Neural progenitor cell (in vitro differentiated cells): ENCODE results near the gene ANTXR1. TPM values are rescaled to one million over a fixed set of nuclear protein-coding genes. Genes with fewer than 3 reads are reported as not detected.

Experiments
- DNase-seq: peaks from one replicate; pipeline ENCODE4 v3.0.0-alpha.2; 2016; ENCODE audit warnings: low spot score
- H2AFZ ChIP-seq: fragments of 200-600 bp; sonication (generic); replicated peaks from 2 replicates; pipeline ENCODE4 v1.6.1; 2016; ENCODE audit warnings: antibody characterized with exemption
- H3F3A ChIP-seq: fragments of 200-600 bp; sonication (generic); 2 replicates; pipeline ENCODE4 v1.6.1; 2016; ENCODE audit warnings: antibody characterized with exemption, low read depth
- H3K27ac ChIP-seq: fragments of 200-600 bp; sonication (generic); 2 replicates; pipeline ENCODE4 v1.5.1; 2016; ENCODE audit warnings: mild to moderate bottlenecking
- H3K27me3 ChIP-seq: fragments of 200-600 bp; sonication (generic); 2 replicates; pipeline ENCODE4 v1.6.1; 2016; ENCODE audit warnings: mild to moderate bottlenecking, moderate library complexity
- H3K36me3 ChIP-seq: fragments of 200-600 bp; sonication (generic); 2 replicates; pipeline ENCODE4 v1.5.1; 2016
- H3K4me1 ChIP-seq: fragments of 200-600 bp; sonication (generic); 2 replicates; pipeline ENCODE4 v1.6.1; 2016; ENCODE audit warnings: mixed run types
- H3K4me2 ChIP-seq: fragments of 200-600 bp; sonication (generic); 2 replicates; pipeline ENCODE4 v1.6.1; 2016
- H3K4me3 ChIP-seq: fragments of 200-600 bp; sonication (generic); 2 replicates; pipeline ENCODE4 v1.5.1; 2016
- H3K79me2 ChIP-seq: fragments of 200-600 bp; sonication (generic); 2 replicates; pipeline ENCODE4 v1.6.1; 2016; ENCODE audit warnings: low read depth
- H3K9ac ChIP-seq: fragments of 200-600 bp; sonication (generic); 2 replicates; pipeline ENCODE4 v1.6.1; 2016
- H3K9me3 ChIP-seq: fragments of 200-600 bp; sonication (generic); 2 replicates; pipeline ENCODE4 v1.5.1; 2016; ENCODE audit warnings: low read depth
- H4K20me1 ChIP-seq: fragments of 200-600 bp; sonication (generic); 2 replicates; pipeline ENCODE4 v1.6.1; 2016; ENCODE audit warnings: low read depth
- H3K27ac Mint-ChIP-seq: 3 replicates; pipeline ENCODE4 v1.8.0; 2021; ENCODE audit warnings: mixed read lengths
- H3K27me3 Mint-ChIP-seq: 2 replicates; pipeline ENCODE4 v1.8.0; 2022; ENCODE audit warnings: low read depth, mild to moderate bottlenecking, inconsistent platforms, moderate library complexity, mixed read lengths; ENCODE audit not compliant: insufficient read depth
- H3K36me3 Mint-ChIP-seq: 3 replicates; pipeline ENCODE4 v1.8.0; 2021; ENCODE audit warnings: mixed read lengths
- H3K4me1 Mint-ChIP-seq: 3 replicates; pipeline ENCODE4 v1.8.0; 2021; ENCODE audit warnings: mixed read lengths
- H3K4me3 Mint-ChIP-seq: 3 replicates; pipeline ENCODE4 v1.8.0; 2021; ENCODE audit warnings: mild to moderate bottlenecking, moderate library complexity, mixed read lengths
- H3K9me3 Mint-ChIP-seq: 3 replicates; pipeline ENCODE4 v1.8.0; 2020; ENCODE audit warnings: mixed read lengths
- CTCF ChIP-seq: fragments of 200-600 bp; sonication (generic); IDR thresholded peaks from 2 replicates; pipeline ENCODE4 v1.5.1; 2017; ENCODE audit warnings: antibody characterized with exemption, mild to moderate bottlenecking
- EZH2 ChIP-seq: fragments of 200-600 bp; sonication (generic); IDR thresholded peaks from 2 replicates; pipeline ENCODE4 v1.6.1; 2017; ENCODE audit warnings: antibody characterized with exemption, mild to moderate bottlenecking, moderate library complexity
- EZH2phosphoT487 ChIP-seq: fragments of 200-600 bp; sonication (generic); IDR thresholded peaks from 2 replicates; pipeline ENCODE4 v1.6.1; 2017; ENCODE audit warnings: antibody characterized with exemption
- total RNA-seq: library from RNA; depleted of rRNA; stranded (reverse); fragments of >200 nt; gene quantifications from 2 replicates; pipeline ENCODE4 v1.2.3, GENCODE V29; 2015; ENCODE audit warnings: low replicate concordance

The ANTXR1 gene
- total RNA-seq, 1 donor from 2014 or later: 6.7 TPM

GRCh38 chr2:69138247-69138772 is 125.3 kb downstream of the ANTXR1 start:
- H3K4me3 Mint-ChIP-seq: no peak overlapping the region
- peaks cover 15% of the 10 kb centered on the region for H3K36me3 Mint-ChIP-seq
- H3K9ac ChIP-seq: no peak overlapping the region

GRCh38 chr2:69138793-69139459 is 125.9 kb downstream of the ANTXR1 start:
- Histone ChIP-seq H3K27me3 (no peaks in the 10 kb centered on the region), H3K9ac (no peak overlapping the region), H3K4me1 (peaks cover 5% of the 10 kb centered on the region), H3K9me3 (no peaks in the 10 kb centered on the region), H3K4me3 (no peak overlapping the region), H3K4me2 (no peak overlapping the region), H3F3A (no peaks in the 10 kb centered on the region), H3K36me3 (no peaks in the 10 kb centered on the region), H3K27ac (no peak overlapping the region), H3K79me2 (no peaks in the 10 kb centered on the region), H4K20me1 (no peaks in the 10 kb centered on the region), H2AFZ (no peak overlapping the region)
- TF ChIP-seq EZH2 (no peak), CTCF (no peak), EZH2phosphoT487 (no peak)
- Mint-ChIP-seq H3K9me3 (no peaks in the 10 kb centered on the region), H3K4me1 (no peaks in the 10 kb centered on the region), H3K36me3 (peaks cover 11% of the 10 kb centered on the region), H3K27ac (no peak overlapping the region), H3K27me3 (no peaks in the 10 kb centered on the region), H3K4me3 (no peak overlapping the region)
- no peak for DNase-seq

More at GRCh38 chr2:69138247-69138772, 125.3 kb downstream of the ANTXR1 start:
- H3K9me3 ChIP-seq: no peaks in the 10 kb centered on the region
- no peaks in the 10 kb centered on the region for H3F3A ChIP-seq
- no peaks in the 10 kb centered on the region for H3K36me3 ChIP-seq
- no peak overlapping the region for H2AFZ ChIP-seq
- DNase-seq: no peak
- Mint-ChIP-seq H3K27me3 (no peaks in the 10 kb centered on the region), H3K4me1 (no peaks in the 10 kb centered on the region), H3K9me3 (no peaks in the 10 kb centered on the region), H3K27ac (no peak overlapping the region)
- H3K27ac ChIP-seq: no peak overlapping the region
- H3K4me1 ChIP-seq: peaks cover 5% of the 10 kb centered on the region
- TF ChIP-seq CTCF (no peak), EZH2phosphoT487 (no peak), EZH2 (no peak)
- no peak overlapping the region for H3K4me3 ChIP-seq
- no peaks in the 10 kb centered on the region for H3K79me2 ChIP-seq
- H3K27me3 ChIP-seq: no peaks in the 10 kb centered on the region
- H3K4me2 ChIP-seq: no peak overlapping the region
- H4K20me1 ChIP-seq: no peaks in the 10 kb centered on the region

GRCh38 chr2:69139778-69140670 is 127.0 kb downstream of the ANTXR1 start:
- H3K4me3 Mint-ChIP-seq: no peak overlapping the region
- no peak overlapping the region for H3K4me3 ChIP-seq
- no peak for DNase-seq
- H3K27me3 ChIP-seq: no peaks in the 10 kb centered on the region
- H3K79me2 ChIP-seq: no peaks in the 10 kb centered on the region
- H3K4me1 Mint-ChIP-seq: no peaks in the 10 kb centered on the region
- no peaks in the 10 kb centered on the region for H3F3A ChIP-seq
- no peaks in the 10 kb centered on the region for H3K36me3 ChIP-seq
- TF ChIP-seq EZH2phosphoT487 (no peak), EZH2 (no peak), CTCF (no peak)
- no peak overlapping the region for H3K27ac ChIP-seq
- H2AFZ ChIP-seq: no peak overlapping the region
- no peaks in the 10 kb centered on the region for H3K9me3 Mint-ChIP-seq
- no peak overlapping the region for H3K4me2 ChIP-seq
- H4K20me1 ChIP-seq: no peaks in the 10 kb centered on the region
- H3K36me3 Mint-ChIP-seq: peaks cover 14% of the 10 kb centered on the region
- H3K27ac Mint-ChIP-seq: no peak overlapping the region
- no peaks in the 10 kb centered on the region for H3K4me1 ChIP-seq
- no peak overlapping the region for H3K9ac ChIP-seq
- H3K9me3 ChIP-seq: no peaks in the 10 kb centered on the region
- no peaks in the 10 kb centered on the region for H3K27me3 Mint-ChIP-seq
